GM21515 (cell line): ENCODE data around the gene LRRC70.
"Not testable (repeated sequence)": the region's sequence is repeated elsewhere in the genome, so short reads cannot be mapped to it uniquely, and the experiment has no call there.

ENCODE experiments used
- ATAC-seq: cut with Tn5 transposase; IDR thresholded peaks from one replicate; pipeline ENCODE4 v1.9.1; 2021; ENCODE audit not compliant: unreplicated experiment

LRRC70 gene

GRCh38 chr5:62578540-62578939, at the start of gene LRRC70:
LRRC70 (plus strand) TSS chr5:62578819; CDS start chr5:62579439, 620 bp downstream.
- ATAC-seq = peak; percentile 84

- ATAC-seq = no peak
Measured at GRCh38 chr5:62533597-62533996, 45.0 kb upstream of the LRRC70 start.

- ATAC-seq = no peak
Measured at GRCh38 chr5:62534461-62535236, 44.0 kb upstream of the LRRC70 start.

GRCh38 chr5:62536232-62536631, 42.4 kb upstream of the LRRC70 start:
- no peak for ATAC-seq

GRCh38 chr5:62536783-62537182, 41.8 kb upstream of the LRRC70 start:
- ATAC-seq = no peak

GRCh38 chr5:62538017-62538942, 40.3 kb upstream of the LRRC70 start:
- peak; percentile 49 for ATAC-seq

- no peak for ATAC-seq
Measured at GRCh38 chr5:62542720-62543119, 35.9 kb upstream of the LRRC70 start.

GRCh38 chr5:62547945-62548630, 30.5 kb upstream of the LRRC70 start:
- no peak for ATAC-seq

GRCh38 chr5:62550103-62550502, 28.5 kb upstream of the LRRC70 start:
- no peak for ATAC-seq

- ATAC-seq = no peak
Measured at GRCh38 chr5:62555930-62556329, 22.7 kb upstream of the LRRC70 start.

- ATAC-seq = no peak
Measured at GRCh38 chr5:62558941-62559340, 19.7 kb upstream of the LRRC70 start.

GRCh38 chr5:62560786-62561185, 17.8 kb upstream of the LRRC70 start:
- no peak for ATAC-seq

GRCh38 chr5:62561896-62562295, 16.7 kb upstream of the LRRC70 start:
- ATAC-seq = no peak

GRCh38 chr5:62562867-62563266, 15.8 kb upstream of the LRRC70 start:
- ATAC-seq = no peak

- ATAC-seq = no peak
Measured at GRCh38 chr5:62564101-62564500, 14.5 kb upstream of the LRRC70 start.

- not testable (repeated sequence) for ATAC-seq
Measured at GRCh38 chr5:62565740-62566139, 12.9 kb upstream of the LRRC70 start.

- ATAC-seq = no peak
Measured at GRCh38 chr5:62568143-62568542, 10.5 kb upstream of the LRRC70 start.

GRCh38 chr5:62568800-62569432, 9.7 kb upstream of the LRRC70 start:
- ATAC-seq = no peak

- no peak for ATAC-seq
Measured at GRCh38 chr5:62569470-62569869, 9.1 kb upstream of the LRRC70 start.

GRCh38 chr5:62572918-62573514, 5.6 kb upstream of the LRRC70 start:
- ATAC-seq = no peak
